ENCODE results near the gene UCK1.

Gene UCK1

GRCh38 chr9:131578731-131579504 lies 47.9 kb upstream of the UCK1 start:
- Histone ChIP-seq H4K20me1 (ENCODE audit: insufficient read depth) (no peaks in the 10 kb centered on the region), H3K4me1 (ENCODE audit: low read depth, poor library complexity, severe bottlenecking) (no peaks in the 10 kb centered on the region), H3K9ac (no peak overlapping the region), H3K36me3 (ENCODE audit: insufficient read depth) (no peaks in the 10 kb centered on the region; the same call in 1 of the 2 replicates), H3K4me3 (IDR thresholded peaks at IDR 0.05; ENCODE audit: insufficient read depth, low read depth, low read length) (no peak overlapping the region), H2AFZ (ENCODE audit: low read depth) (no peak overlapping the region), H3K4me2 (no peak overlapping the region), H3K27ac (no peak overlapping the region), H3K27me3 (ENCODE audit: insufficient read depth, low read depth) (no peaks in the 10 kb centered on the region), H3K79me2 (ENCODE audit: insufficient read depth, low read depth) (no peaks in the 10 kb centered on the region)
- no peak for TF ChIP-seq CTCF (conservative IDR thresholded peaks at IDR 0.05; ENCODE audit: low read depth, low read length)

- Histone ChIP-seq H3K9ac (no peak overlapping the region), H3K27me3 (ENCODE audit: insufficient read depth, low read depth) (no peaks in the 10 kb centered on the region), H4K20me1 (ENCODE audit: insufficient read depth) (no peaks in the 10 kb centered on the region), H3K4me1 (ENCODE audit: low read depth, poor library complexity, severe bottlenecking) (no peaks in the 10 kb centered on the region), H2AFZ (ENCODE audit: low read depth) (no peak overlapping the region), H3K79me2 (ENCODE audit: insufficient read depth, low read depth) (no peaks in the 10 kb centered on the region), H3K4me2 (no peak overlapping the region), H3K27ac (no peak overlapping the region), H3K4me3 (IDR thresholded peaks at IDR 0.05; ENCODE audit: insufficient read depth, low read depth, low read length) (no peak overlapping the region), H3K36me3 (ENCODE audit: insufficient read depth) (no peaks in the 10 kb centered on the region; the same call in 1 of the 2 replicates)
- no peak for TF ChIP-seq CTCF (conservative IDR thresholded peaks at IDR 0.05; ENCODE audit: low read depth, low read length)
These were observed 47.0 kb upstream of the UCK1 start for GRCh38 chr9:131578021-131578420.

DNA sequence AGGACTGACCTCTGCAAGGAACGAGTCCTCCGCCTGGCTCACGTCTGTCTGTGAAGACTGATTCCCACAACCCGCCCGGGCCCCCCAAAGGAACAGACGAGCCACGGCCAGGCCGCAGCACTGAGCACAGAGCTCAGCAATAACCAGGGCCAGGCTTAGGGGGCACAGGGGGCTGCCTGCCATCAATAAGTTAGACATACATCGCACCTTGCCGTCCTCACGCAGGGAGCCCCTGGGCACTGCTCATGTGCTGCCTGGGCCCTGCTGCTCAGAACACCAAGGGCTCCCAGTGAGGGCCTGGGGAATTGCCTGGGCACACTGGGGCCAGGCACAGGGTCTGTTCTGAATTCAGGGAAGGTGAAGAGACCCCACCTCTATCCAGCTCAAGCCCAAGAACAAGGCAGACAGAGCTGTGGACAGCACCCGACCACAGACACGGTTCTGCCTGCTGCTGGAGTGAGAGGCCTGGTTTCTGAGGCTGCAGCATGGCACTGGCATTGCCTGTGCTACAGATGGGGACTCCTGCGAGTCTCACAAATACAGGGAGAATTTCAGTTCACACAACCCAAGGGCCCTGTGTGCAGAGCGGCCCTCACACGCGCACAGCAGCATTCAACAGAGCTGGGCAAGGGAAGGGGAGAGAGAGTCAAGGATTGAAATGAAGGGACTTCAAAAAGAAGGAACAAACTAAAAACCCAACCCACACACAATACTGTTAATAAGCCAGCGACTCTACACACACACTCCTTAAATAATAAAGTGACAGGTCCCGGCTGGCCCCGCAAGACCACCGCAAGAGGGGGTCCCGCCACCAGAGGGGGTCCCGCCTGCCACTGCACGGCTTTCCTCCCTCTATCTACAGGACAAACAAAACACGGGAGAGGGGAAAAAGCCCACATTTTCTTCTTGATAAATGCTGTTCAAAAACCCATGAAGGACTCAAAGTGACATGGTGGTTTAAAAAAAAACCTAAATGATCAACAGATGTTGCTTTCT lies 46.2 kb upstream of the UCK1 start:
- Histone ChIP-seq H3K27ac (no peak overlapping the region), H3K27me3 (ENCODE audit: insufficient read depth, low read depth) (no peaks in the 10 kb centered on the region), H3K36me3 (ENCODE audit: insufficient read depth) (peaks cover 1% of the 10 kb centered on the region; the same call in 1 of the 2 replicates), H3K4me3 (IDR thresholded peaks at IDR 0.05; ENCODE audit: insufficient read depth, low read depth, low read length) (no peak overlapping the region), H3K9ac (no peak overlapping the region), H2AFZ (ENCODE audit: low read depth) (no peak overlapping the region), H3K79me2 (ENCODE audit: insufficient read depth, low read depth) (no peaks in the 10 kb centered on the region), H4K20me1 (ENCODE audit: insufficient read depth) (no peaks in the 10 kb centered on the region), H3K4me2 (no peak overlapping the region), H3K4me1 (ENCODE audit: low read depth, poor library complexity, severe bottlenecking) (no peaks in the 10 kb centered on the region)
- no peak for TF ChIP-seq CTCF (conservative IDR thresholded peaks at IDR 0.05; ENCODE audit: low read depth, low read length)

DNA sequence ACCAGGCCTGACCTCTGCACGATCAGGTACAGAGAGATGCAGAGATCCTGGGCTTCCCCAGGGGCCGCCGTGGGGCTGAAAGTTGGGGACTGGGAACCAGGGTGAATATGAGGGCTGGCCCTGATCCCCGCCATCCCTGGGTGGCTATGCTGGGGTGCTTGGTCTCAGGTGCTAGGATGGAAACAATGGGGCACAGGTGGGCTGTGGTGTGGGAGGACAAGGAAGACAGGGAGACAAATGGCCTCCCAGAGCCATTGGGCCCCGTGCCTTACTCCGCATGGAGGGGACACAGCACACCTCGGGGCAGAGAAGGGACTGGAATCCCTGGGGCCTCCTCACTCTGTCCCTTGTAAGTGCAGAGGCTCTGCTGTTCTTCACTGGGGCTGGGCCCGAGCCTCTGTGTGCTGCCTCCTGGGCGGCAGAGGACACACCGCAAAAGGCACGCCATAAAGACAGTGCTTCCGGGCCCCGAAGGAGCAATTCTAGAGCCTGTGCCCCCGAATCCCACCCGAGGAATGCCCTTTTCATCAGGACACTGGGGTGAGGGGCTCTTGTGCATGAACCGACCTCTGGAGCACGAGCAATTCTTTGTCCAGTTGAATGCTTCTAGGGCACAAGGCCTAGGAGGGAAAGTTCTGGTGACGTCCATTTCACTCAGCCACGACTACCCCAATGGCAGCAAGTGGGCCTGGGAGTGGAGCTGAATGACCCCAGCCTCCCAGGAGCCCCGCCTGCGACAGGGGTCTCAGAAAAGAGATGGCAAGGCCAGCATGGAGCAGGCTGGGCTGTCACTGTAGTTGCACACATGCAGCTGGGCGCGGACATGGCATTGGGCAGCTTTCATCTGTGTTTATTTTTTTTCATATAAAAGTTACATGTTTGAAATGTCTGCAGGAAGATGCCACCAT lies 45.1 kb upstream of the UCK1 start:
- Histone ChIP-seq H3K27me3 (ENCODE audit: insufficient read depth, low read depth) (no peaks in the 10 kb centered on the region), H3K79me2 (ENCODE audit: insufficient read depth, low read depth) (no peaks in the 10 kb centered on the region), H3K4me2 (no peak overlapping the region), H3K4me3 (IDR thresholded peaks at IDR 0.05; ENCODE audit: insufficient read depth, low read depth, low read length) (no peak overlapping the region), H3K36me3 (ENCODE audit: insufficient read depth) (peaks cover 3% of the 10 kb centered on the region; the same call in 1 of the 2 replicates), H2AFZ (ENCODE audit: low read depth) (no peak overlapping the region), H3K4me1 (ENCODE audit: low read depth, poor library complexity, severe bottlenecking) (no peaks in the 10 kb centered on the region), H3K9ac (no peak overlapping the region), H4K20me1 (ENCODE audit: insufficient read depth) (no peaks in the 10 kb centered on the region), H3K27ac (no peak overlapping the region)
- no peak for TF ChIP-seq CTCF (conservative IDR thresholded peaks at IDR 0.05; ENCODE audit: low read depth, low read length)

Measured in KMS-11 (cell line).